Aorta (tissue), 5 donors: Measurements from ENCODE around the gene SIM1. TPM values are rescaled to one million over a fixed set of nuclear protein-coding genes. Genes with fewer than 3 reads are reported as not detected.

Source experiments
- ATAC-seq: fragments of 200-7000 bp; cut with Tn5 transposase; one replicate; pipeline ENCODE4 v1.9.1; 2022; ENCODE audit warnings: moderate library complexity; ENCODE audit not compliant: low FRiP score
- DNase-seq, 2 donors: peaks; one replicate each; pipeline ENCODE4 v3.0.0-alpha.2; 2020
- H3K27ac ChIP-seq, 2 donors: one replicate each; pipeline ENCODE4 v1.5.1; 2013; ENCODE audit warnings: low read length in 2 of 2, mild to moderate bottlenecking in 2 of 2, moderate library complexity in 2 of 2, control low read depth in 1 of 2, inconsistent platforms in 1 of 2, low read depth in 1 of 2
- H3K27me3 ChIP-seq, 2 donors: one replicate each; pipeline ENCODE4 v1.6.1; 2013; ENCODE audit warnings: control low read depth in 1 of 2, low read length in 1 of 2, mild to moderate bottlenecking in 1 of 2, moderate library complexity in 1 of 2; ENCODE audit not compliant: insufficient read depth in 2 of 2, control insufficient read depth in 1 of 2
- H3K36me3 ChIP-seq, 2 donors: one replicate each; pipeline ENCODE4 v1.6.1; 2013; ENCODE audit warnings: control low read depth in 1 of 2, low read length in 1 of 2, mild to moderate bottlenecking in 1 of 2; ENCODE audit not compliant: insufficient read depth in 2 of 2, control insufficient read depth in 1 of 2
- H3K4me1 ChIP-seq, 2 donors: one replicate each; pipeline ENCODE4 v1.6.1; 2013; ENCODE audit warnings: low read length in 2 of 2, control low read depth in 1 of 2, mild to moderate bottlenecking in 1 of 2, moderate library complexity in 1 of 2; ENCODE audit not compliant: insufficient read depth in 2 of 2, control insufficient read depth in 1 of 2
- H3K4me3 ChIP-seq, 2 donors: one replicate each; pipeline ENCODE4 v1.5.1; 2013; ENCODE audit warnings: low read length in 2 of 2, control low read depth in 1 of 2, mild to moderate bottlenecking in 1 of 2
- H3K9me3 ChIP-seq: one replicate; pipeline ENCODE4 v1.6.1; 2013; ENCODE audit warnings: mild to moderate bottlenecking, low read length; ENCODE audit not compliant: control insufficient read depth
- WGBS, 2 donors: extraction: QIAGEN DNeasy Blood & Tissue Kit; methylation state at CpG; one replicate each; pipeline ENCODE4 v1.1.7; 2013; 5-methylcytosine and 5-hydroxymethylcytosine counted together
- intact Hi-C, 2 donors: fragments of 100-400 bp; cut with DNase I; formaldehyde crosslinking; loops; one replicate each; pipeline versions ENCODE4 v1.14.2 to v1.15.0; 2022
- polyA plus RNA-seq, 2 donors: library from polyadenylated mRNA; stranded (reverse); fragments of 200-250 nt; gene quantifications; one replicate each; pipeline ENCODE4 v1.2.3, GENCODE V29; 2013
- total RNA-seq, 2 donors: library from RNA; stranded (reverse); fragmentation: NEBNext Ultra II Directional; extraction: Animal tissue kit (Norgen Biotek cat#: 25700); gene quantifications; one replicate each; pipeline ENCODE4 v1.2.1, GENCODE V29; 2021
- donor health status: healthy with polysubstance abuse.
- donor health status: Bipolar disorder and iron deficiency.
- donor health status: DM: no; HTN: no; CAD: no.
- donor health status: DM: no; HTN: no; CAD: no.
- donor health status: DM: yes; HTN: yes; CAD: no.

Gene SIM1
- total and polyA plus RNA-seq, 4 donors, result 0.10 TPM; not detected in 3

DNA sequence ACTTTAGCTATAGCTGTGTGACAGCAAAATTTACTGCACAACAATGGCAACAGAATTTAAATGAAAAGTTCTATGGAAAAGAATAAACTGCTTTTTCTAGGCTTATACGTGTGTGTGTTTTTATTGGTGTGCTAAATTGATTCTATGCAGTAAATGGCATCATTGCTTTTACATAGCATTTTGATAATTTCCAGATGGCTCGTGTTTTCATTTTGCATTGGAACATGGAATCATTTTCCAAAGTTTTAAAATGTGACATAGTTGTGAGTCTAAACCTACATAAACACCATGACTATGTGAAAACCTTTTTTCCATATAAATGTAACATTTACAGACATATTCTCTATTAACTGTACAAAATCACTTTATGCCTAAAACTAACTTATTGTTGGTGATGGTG is 127.8 kb downstream of the SIM1 start:
- no peaks in the 10 kb centered on the region for H3K36me3 ChIP-seq
- WGBS, 2 donors, result 85 to 86% methylated on average over 2 of the region's 2 CpGs
- no peaks in the 10 kb centered on the region for H3K9me3 ChIP-seq
- H3K4me1 ChIP-seq, result no peaks in the 10 kb centered on the region
- no peak for DNase-seq
- H3K27ac ChIP-seq, result no peak overlapping the region
- H3K27me3 ChIP-seq, result no peaks in the 10 kb centered on the region
- no peak for ATAC-seq
- intact Hi-C loops, result no loop called here
- H3K4me3 ChIP-seq, result no peak overlapping the region

GRCh38 chr6:100335991-100336390 is 128.7 kb downstream of the SIM1 start:
- WGBS, 2 donors, result 62 to 63% methylated on average over 1 of the region's 1 CpG
- Histone ChIP-seq H3K27me3 (no peaks in the 10 kb centered on the region), H3K27ac (no peak overlapping the region), H3K4me1 (no peaks in the 10 kb centered on the region), H3K9me3 (no peaks in the 10 kb centered on the region), H3K36me3 (no peaks in the 10 kb centered on the region), H3K4me3 (no peak overlapping the region)
- ATAC-seq (no peak), DNase-seq (no peak)
- intact Hi-C loops, result no loop called here
